Measurements from ENCODE around the gene SEPTIN11.

DNA sequence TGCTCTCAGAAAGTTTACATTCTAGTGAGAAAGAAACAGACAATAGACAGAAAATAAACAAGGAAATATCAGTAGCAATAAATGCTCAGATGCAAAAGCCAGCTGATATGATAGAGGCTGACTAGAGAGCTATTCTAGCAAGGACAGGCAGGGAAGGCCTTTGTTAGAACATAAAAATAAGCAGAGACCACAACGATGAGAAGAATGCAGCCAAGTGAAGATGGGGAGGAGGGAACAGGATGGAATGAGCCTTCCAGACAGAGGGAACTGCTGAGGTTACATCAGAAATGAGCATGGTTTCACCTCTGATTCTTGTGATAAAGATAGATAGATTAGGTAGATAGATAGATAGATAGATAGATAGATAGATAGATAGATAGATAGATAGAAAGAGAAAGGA is 44.0 kb upstream of the SEPTIN11 start:
- no peak for TF ChIP-seq CEBPB (IDR thresholded peaks at IDR 0.05; ENCODE audit: low read depth, low read length)
- TF ChIP-seq, protein P1, sequence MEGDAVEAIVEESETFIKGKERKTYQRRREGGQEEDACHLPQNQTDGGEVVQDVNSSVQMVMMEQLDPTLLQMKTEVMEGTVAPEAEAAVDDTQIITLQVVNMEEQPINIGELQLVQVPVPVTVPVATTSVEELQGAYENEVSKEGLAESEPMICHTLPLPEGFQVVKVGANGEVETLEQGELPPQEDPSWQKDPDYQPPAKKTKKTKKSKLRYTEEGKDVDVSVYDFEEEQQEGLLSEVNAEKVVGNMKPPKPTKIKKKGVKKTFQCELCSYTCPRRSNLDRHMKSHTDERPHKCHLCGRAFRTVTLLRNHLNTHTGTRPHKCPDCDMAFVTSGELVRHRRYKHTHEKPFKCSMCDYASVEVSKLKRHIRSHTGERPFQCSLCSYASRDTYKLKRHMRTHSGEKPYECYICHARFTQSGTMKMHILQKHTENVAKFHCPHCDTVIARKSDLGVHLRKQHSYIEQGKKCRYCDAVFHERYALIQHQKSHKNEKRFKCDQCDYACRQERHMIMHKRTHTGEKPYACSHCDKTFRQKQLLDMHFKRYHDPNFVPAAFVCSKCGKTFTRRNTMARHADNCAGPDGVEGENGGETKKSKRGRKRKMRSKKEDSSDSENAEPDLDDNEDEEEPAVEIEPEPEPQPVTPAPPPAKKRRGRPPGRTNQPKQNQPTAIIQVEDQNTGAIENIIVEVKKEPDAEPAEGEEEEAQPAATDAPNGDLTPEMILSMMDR (conservative IDR thresholded peaks at IDR 0.05; ENCODE audit: low read depth, low read length), result no peak
- no peak for TF ChIP-seq POLR2A (IDR thresholded peaks at IDR 0.05; ENCODE audit: low read depth, low read length)
- TF ChIP-seq FOS (IDR thresholded peaks at IDR 0.05; ENCODE audit: low read depth, low read length), result no peak

Measured in IMR-90 (cell line).